Thyroid gland (tissue), 4 donors: ENCODE data around the gene SCFD2.

Experiments
- POLR2A ChIP-seq, 2 donors: fragments of 450-650 bp; IDR thresholded peaks; one replicate each; pipeline ENCODE4 v1.6.1; 2017; ENCODE audit warnings: antibody characterized with exemption in 2 of 2, mild to moderate bottlenecking in 2 of 2, moderate library complexity in 1 of 2
- TF ChIP-seq, protein P1 (sequence below), 6 experiments: fragments of 200-600 bp in 3 of 6; fragments of 450-650 bp in 3 of 6; sonication (generic) in 3 of 6; IDR thresholded peaks; one replicate each; pipeline ENCODE4 v1.5.1; 2016 to 2019; ENCODE audit warnings: antibody characterized with exemption in 6 of 6, mild to moderate bottlenecking in 2 of 6, inconsistent platforms in 1 of 6, moderate library complexity in 1 of 6

DNA sequence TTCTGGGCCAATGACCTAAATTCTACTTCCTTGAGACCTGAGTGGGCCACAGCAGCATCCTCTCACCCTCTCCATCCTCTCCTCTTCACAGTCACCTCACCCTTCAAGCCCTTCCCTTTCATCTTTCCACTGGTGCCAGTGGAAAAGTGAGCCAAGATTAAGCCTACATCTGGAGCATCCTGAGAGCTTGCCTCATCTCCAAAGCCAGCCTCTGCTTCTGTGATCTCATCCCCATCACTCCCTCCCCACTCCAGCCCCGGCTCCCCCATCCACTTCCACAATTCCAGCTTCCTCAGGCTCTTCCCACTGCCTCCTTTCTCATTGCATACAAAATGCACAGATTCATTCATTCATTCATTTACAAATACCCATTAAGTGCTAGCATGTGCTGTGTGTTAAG lies 513.8 kb downstream of the SCFD2 start:
- TF ChIP-seq, protein P1, sequence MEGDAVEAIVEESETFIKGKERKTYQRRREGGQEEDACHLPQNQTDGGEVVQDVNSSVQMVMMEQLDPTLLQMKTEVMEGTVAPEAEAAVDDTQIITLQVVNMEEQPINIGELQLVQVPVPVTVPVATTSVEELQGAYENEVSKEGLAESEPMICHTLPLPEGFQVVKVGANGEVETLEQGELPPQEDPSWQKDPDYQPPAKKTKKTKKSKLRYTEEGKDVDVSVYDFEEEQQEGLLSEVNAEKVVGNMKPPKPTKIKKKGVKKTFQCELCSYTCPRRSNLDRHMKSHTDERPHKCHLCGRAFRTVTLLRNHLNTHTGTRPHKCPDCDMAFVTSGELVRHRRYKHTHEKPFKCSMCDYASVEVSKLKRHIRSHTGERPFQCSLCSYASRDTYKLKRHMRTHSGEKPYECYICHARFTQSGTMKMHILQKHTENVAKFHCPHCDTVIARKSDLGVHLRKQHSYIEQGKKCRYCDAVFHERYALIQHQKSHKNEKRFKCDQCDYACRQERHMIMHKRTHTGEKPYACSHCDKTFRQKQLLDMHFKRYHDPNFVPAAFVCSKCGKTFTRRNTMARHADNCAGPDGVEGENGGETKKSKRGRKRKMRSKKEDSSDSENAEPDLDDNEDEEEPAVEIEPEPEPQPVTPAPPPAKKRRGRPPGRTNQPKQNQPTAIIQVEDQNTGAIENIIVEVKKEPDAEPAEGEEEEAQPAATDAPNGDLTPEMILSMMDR (IDR thresholded peaks at IDR 0.05): no peak
- no peak for TF ChIP-seq POLR2A (IDR thresholded peaks at IDR 0.05)
